ENCODE data around the gene CFAP410. TPM values are rescaled to one million over a fixed set of nuclear protein-coding genes. Genes with fewer than 3 reads are reported as not detected.

Gene CFAP410
- total RNA-seq, 4 donors from 2014 or later: 20.5 to 50.6 (median 39.9) TPM

DNA sequence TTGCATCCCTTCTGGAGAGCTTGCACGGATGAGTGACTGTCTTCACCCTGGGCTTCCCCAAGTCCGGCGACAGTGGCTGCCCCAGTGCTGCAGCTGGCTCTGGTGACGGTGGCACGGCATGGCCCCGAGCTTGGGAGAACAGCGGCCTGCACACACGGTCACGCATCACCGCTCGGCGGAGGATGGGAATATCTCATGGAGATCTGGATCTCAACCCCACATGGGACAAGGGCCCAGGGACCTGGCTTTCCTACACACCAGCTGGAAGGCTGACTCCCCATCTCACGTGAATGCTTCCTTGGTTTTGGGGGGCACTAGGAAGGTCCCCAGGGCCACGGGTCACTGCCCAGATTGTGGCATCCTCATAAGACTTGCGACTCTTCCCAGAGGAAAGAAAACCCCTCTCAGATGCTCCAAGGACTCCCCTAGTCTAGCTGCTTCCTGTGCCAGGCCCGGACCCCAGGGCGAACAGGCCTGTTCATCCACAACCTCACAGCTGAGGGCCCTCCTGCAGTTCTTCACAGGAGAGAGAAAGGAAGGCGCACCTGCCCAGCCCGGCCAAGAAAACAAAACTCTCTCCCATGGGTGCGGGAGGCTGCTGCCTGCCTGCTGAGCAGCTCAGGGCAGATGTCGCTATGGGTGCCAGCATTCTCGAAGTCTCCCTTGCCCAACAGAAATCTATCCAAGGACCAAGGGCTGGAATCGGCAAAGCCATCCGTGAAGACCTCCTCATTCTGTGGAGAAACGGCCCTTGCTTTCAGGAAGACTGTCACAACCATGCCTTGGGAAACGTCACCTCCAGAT is 9.9 kb downstream of the CFAP410 start:
- TF ChIP-seq, protein P1, sequence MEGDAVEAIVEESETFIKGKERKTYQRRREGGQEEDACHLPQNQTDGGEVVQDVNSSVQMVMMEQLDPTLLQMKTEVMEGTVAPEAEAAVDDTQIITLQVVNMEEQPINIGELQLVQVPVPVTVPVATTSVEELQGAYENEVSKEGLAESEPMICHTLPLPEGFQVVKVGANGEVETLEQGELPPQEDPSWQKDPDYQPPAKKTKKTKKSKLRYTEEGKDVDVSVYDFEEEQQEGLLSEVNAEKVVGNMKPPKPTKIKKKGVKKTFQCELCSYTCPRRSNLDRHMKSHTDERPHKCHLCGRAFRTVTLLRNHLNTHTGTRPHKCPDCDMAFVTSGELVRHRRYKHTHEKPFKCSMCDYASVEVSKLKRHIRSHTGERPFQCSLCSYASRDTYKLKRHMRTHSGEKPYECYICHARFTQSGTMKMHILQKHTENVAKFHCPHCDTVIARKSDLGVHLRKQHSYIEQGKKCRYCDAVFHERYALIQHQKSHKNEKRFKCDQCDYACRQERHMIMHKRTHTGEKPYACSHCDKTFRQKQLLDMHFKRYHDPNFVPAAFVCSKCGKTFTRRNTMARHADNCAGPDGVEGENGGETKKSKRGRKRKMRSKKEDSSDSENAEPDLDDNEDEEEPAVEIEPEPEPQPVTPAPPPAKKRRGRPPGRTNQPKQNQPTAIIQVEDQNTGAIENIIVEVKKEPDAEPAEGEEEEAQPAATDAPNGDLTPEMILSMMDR (IDR thresholded peaks at IDR 0.05): no peak
- no peak for TF ChIP-seq POLR2A (IDR thresholded peaks at IDR 0.05)
- Histone ChIP-seq H3K36me3 (peaks cover 0 to 47% (median 0%) of the 10 kb centered on the region in 3 donors), H3K4me3 (no peak overlapping the region)

DNA sequence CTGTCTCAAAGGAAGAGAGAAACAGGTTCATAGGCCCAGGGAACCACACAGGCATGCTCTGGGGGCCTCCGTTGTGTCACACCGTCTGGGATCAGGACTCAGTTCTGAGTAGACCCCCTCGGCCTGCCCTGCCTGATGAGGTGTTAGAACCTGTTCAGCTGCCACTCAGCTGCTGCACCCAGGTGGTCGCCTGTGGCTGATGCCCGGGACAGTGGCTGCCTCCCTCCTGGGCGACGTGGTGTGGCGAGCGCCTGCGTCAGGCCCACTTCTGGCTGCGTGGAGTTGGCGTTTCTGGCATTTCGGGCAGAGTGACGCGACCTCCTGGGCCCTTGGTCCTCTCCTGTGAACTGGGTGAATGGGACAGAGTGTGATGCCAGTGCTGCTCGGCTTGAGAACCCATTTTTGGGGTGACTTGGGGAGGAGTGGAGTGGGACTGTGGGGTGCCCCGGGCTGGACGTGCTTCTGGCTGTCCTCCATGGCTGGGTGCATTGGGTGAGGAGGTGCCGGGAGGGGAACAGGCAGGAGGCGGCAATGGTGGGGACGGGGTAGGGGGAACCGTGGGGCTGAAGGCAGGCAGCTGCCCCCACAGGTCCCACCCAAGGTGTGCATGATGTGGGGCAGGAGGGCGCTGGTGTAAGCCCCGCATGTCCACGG is 10.8 kb downstream of the CFAP410 start:
- H3K9me3 ChIP-seq: no peaks in the 10 kb centered on the region
- no peak overlapping the region for H3K4me3 ChIP-seq
- no peaks in the 10 kb centered on the region for H3K27me3 ChIP-seq
- no peak for DNase-seq
- H3K27ac ChIP-seq: no peak overlapping the region
- no peak for TF ChIP-seq POLR2A (IDR thresholded peaks at IDR 0.05)
- TF ChIP-seq, protein P1 (IDR thresholded peaks at IDR 0.05): no peak
- peaks cover 0 to 56% (median 0%) of the 10 kb centered on the region in 3 donors for H3K36me3 ChIP-seq
- H3K4me1 ChIP-seq: no peaks in the 10 kb centered on the region

More for the DNA sequence above, 9.9 kb downstream of the CFAP410 start:
- no peak for DNase-seq
- Histone ChIP-seq H3K4me1 (no peaks in the 10 kb centered on the region), H3K9me3 (no peaks in the 10 kb centered on the region), H3K27me3 (no peaks in the 10 kb centered on the region), H3K27ac (no peak overlapping the region)

DNA sequence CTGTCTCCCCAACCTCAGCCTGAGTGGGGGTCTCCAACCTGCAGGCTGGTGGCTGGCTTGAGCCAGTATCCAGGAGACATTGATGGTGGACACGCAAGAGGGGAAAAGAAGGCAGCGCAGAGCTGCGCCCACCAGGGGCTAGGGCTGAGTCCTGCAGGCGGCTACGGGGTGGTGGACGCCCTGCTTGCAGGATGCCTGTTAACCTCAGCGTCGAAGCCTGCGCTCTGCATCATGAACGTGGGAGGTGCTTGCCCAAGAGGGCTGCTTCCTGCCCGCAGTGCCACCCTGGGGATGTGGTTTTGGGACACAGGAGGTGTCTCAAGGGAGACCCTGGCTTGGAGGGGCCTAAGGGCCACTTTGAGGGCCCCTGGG is 11.6 kb downstream of the CFAP410 start:
- Histone ChIP-seq H3K27ac (no peak overlapping the region), H3K36me3 (peaks cover 0 to 64% (median 0%) of the 10 kb centered on the region in 3 donors), H3K4me3 (no peak overlapping the region), H3K4me1 (no peaks in the 10 kb centered on the region), H3K27me3 (no peaks in the 10 kb centered on the region), H3K9me3 (no peaks in the 10 kb centered on the region)
- DNase-seq: no peak
- TF ChIP-seq, protein P1 (IDR thresholded peaks at IDR 0.05): no peak
- no peak for TF ChIP-seq POLR2A (IDR thresholded peaks at IDR 0.05)

DNA sequence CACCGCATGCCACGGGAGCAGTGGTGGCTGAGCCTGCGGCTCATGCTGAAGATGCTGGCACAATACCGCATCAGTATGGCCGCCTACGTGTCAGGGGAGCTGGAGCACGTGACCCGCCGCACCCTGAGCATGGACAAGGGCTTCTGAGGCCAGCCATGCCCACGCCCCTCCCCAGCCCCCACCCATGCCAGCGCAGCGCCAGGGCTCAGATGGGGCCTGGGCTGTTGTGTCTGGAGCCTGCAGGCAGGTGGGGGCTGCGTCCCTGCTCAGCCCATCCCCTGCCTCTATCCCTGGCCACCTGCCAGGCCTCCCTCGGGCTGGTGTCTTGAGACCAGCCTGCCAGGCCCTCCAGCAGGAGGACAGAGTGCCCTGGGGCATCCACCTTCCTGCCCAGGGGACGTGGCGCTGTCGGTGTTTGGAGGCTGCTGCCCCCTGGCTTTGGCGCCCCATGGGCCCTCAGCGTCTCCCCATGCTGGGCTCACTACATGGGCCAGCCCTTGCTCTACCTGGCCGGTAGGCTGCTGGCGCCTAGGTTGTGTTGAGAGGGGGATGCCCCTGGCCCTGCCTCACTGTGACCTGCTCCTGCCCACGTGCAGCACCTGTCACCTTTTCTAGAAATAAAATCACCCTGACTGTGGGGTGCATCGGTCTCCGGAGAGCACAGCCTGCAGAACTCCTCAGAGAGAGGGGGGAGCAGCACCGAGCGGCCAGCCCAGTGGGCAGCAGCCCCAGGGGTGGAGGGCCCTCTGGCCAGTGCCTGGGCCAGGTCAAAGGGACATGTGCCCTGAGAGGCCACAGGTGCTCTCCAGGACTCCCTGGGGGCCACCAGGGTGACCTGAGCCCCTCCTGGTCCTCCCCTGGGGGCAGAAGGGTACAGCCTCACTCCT is 12.2 kb downstream of the CFAP410 start:
- H3K4me1 ChIP-seq: no peaks in the 10 kb centered on the region
- TF ChIP-seq, protein P1 (IDR thresholded peaks at IDR 0.05): no peak
- TF ChIP-seq POLR2A (IDR thresholded peaks at IDR 0.05): no peak
- H3K27ac ChIP-seq: no peak overlapping the region
- no peaks in the 10 kb centered on the region for H3K27me3 ChIP-seq
- no peak for DNase-seq
- H3K4me3 ChIP-seq: no peak overlapping the region
- no peaks in the 10 kb centered on the region for H3K9me3 ChIP-seq
- peaks cover 0 to 70% (median 0%) of the 10 kb centered on the region in 3 donors for H3K36me3 ChIP-seq

DNA sequence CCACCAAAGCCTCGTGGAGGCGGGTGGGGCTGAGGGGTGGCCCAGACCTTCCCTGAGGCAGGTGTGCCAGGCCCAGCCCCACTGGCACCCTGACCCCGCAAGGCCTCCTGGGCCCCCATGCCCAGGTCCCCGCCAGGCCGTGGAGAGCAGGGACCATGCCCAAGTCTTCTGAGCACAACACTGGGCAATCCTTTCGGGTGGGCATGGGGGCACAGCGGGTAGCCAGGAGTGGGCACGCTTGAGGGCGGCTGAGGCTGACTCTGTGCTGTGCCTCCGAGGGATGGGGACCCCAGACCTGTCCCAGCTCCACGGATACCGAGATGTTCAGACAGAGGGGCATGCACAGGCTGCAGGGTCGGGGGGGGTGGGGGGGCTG is 12.9 kb downstream of the CFAP410 start:
- Histone ChIP-seq H3K27me3 (no peaks in the 10 kb centered on the region), H3K27ac (no peak overlapping the region), H3K4me1 (no peaks in the 10 kb centered on the region), H3K9me3 (no peaks in the 10 kb centered on the region), H3K4me3 (no peak overlapping the region), H3K36me3 (peaks cover 0 to 71% (median 0%) of the 10 kb centered on the region in 3 donors)
- TF ChIP-seq POLR2A (IDR thresholded peaks at IDR 0.05): no peak
- TF ChIP-seq, protein P1 (IDR thresholded peaks at IDR 0.05): no peak
- no peak for DNase-seq

Measured in Peyer's patch (tissue), 4 donors.